ENCODE results near the gene SDK1.

Gene SDK1

GRCh38 chr7:3297105-3297819, 3.8 kb upstream of the SDK1 start:
- no peaks in the 10 kb centered on the region for H3K36me3 ChIP-seq (ENCODE audit: control insufficient read depth, low read length)
- peaks cover 21% of the 10 kb centered on the region for H3K9me3 ChIP-seq (ENCODE audit: control insufficient read depth, insufficient read depth, low read length)
- peaks cover 8% of the 10 kb centered on the region for H3K4me1 ChIP-seq (ENCODE audit: control insufficient read depth, low read length)
- H3K27ac ChIP-seq (ENCODE audit: low read depth, low read length): no peak overlapping the region
- H3K9me2 ChIP-seq (replicated peaks; ENCODE audit: control insufficient read depth, low read length): no peaks in the 10 kb centered on the region
- no peaks in the 10 kb centered on the region for H4K20me1 ChIP-seq (ENCODE audit: control insufficient read depth, insufficient read depth, low read depth, low read length)
- H3K4me3 ChIP-seq (ENCODE audit: low read length): 0 out of 2 replicates have a peak overlapping the region, but pooled peaks have one; percentile 13
- peaks cover 6% of the 10 kb centered on the region for H3F3A ChIP-seq (ENCODE audit: control insufficient read depth, insufficient read depth)
- H3K79me2 ChIP-seq (ENCODE audit: control insufficient read depth, low read length): no peaks in the 10 kb centered on the region
- TF ChIP-seq EZH2phosphoT487 (IDR thresholded peaks at IDR 0.05; ENCODE audit: borderline replicate concordance, low read length): no peak
- TF ChIP-seq CTCF (IDR thresholded peaks at IDR 0.05; ENCODE audit: low read depth, low read length, poor library complexity, severe bottlenecking): no peak
- H3K4me2 ChIP-seq (ENCODE audit: low read length): no peak overlapping the region
- no peaks in the 10 kb centered on the region for H3K27me3 ChIP-seq (ENCODE audit: control insufficient read depth, low read length)

GRCh38 chr7:3300221-3300650, 816 bp upstream of the SDK1 start:
- no peak overlapping the region for H3K4me2 ChIP-seq (ENCODE audit: low read length)
- H4K20me1 ChIP-seq (ENCODE audit: control insufficient read depth, insufficient read depth, low read depth, low read length): no peaks in the 10 kb centered on the region
- H3K27me3 ChIP-seq (ENCODE audit: control insufficient read depth, low read length): no peaks in the 10 kb centered on the region
- H3K4me3 ChIP-seq (ENCODE audit: low read length): no peak overlapping the region
- H3K9me2 ChIP-seq (replicated peaks; ENCODE audit: control insufficient read depth, low read length): no peaks in the 10 kb centered on the region
- H3K27ac ChIP-seq (ENCODE audit: low read depth, low read length): no peak overlapping the region
- H3K36me3 ChIP-seq (ENCODE audit: control insufficient read depth, low read length): no peaks in the 10 kb centered on the region
- peaks cover 21% of the 10 kb centered on the region for H3K9me3 ChIP-seq (ENCODE audit: control insufficient read depth, insufficient read depth, low read length)
- peaks cover 6% of the 10 kb centered on the region for H3F3A ChIP-seq (ENCODE audit: control insufficient read depth, insufficient read depth)
- H3K79me2 ChIP-seq (ENCODE audit: control insufficient read depth, low read length): no peaks in the 10 kb centered on the region
- no peak for TF ChIP-seq EZH2phosphoT487 (IDR thresholded peaks at IDR 0.05; ENCODE audit: borderline replicate concordance, low read length)
- no peak for TF ChIP-seq CTCF (IDR thresholded peaks at IDR 0.05; ENCODE audit: low read depth, low read length, poor library complexity, severe bottlenecking)
- peaks cover 8% of the 10 kb centered on the region for H3K4me1 ChIP-seq (ENCODE audit: control insufficient read depth, low read length)

GRCh38 chr7:3301449-3301731, 338 bp downstream of the SDK1 start:
- H4K20me1 ChIP-seq (ENCODE audit: control insufficient read depth, insufficient read depth, low read depth, low read length): no peaks in the 10 kb centered on the region
- no peak overlapping the region for H3K4me2 ChIP-seq (ENCODE audit: low read length)
- H3K36me3 ChIP-seq (ENCODE audit: control insufficient read depth, low read length): no peaks in the 10 kb centered on the region
- peaks cover 8% of the 10 kb centered on the region for H3K4me1 ChIP-seq (ENCODE audit: control insufficient read depth, low read length)
- H3K4me3 ChIP-seq (ENCODE audit: low read length): no peak overlapping the region
- no peaks in the 10 kb centered on the region for H3K79me2 ChIP-seq (ENCODE audit: control insufficient read depth, low read length)
- TF ChIP-seq CTCF (IDR thresholded peaks at IDR 0.05; ENCODE audit: low read depth, low read length, poor library complexity, severe bottlenecking) (no peak), EZH2phosphoT487 (IDR thresholded peaks at IDR 0.05; ENCODE audit: borderline replicate concordance, low read length) (no peak)
- H3K9me2 ChIP-seq (replicated peaks; ENCODE audit: control insufficient read depth, low read length): no peaks in the 10 kb centered on the region
- no peak overlapping the region for H3K27ac ChIP-seq (ENCODE audit: low read depth, low read length)
- peaks cover 21% of the 10 kb centered on the region for H3K9me3 ChIP-seq (ENCODE audit: control insufficient read depth, insufficient read depth, low read length)
- H3K27me3 ChIP-seq (ENCODE audit: control insufficient read depth, low read length): peaks cover 2% of the 10 kb centered on the region
- H3F3A ChIP-seq (ENCODE audit: control insufficient read depth, insufficient read depth): peaks cover 6% of the 10 kb centered on the region

Data from DOHH2 (cell line).